HUES64 (cell line): ENCODE results near the gene OR8B4.

Experiments
- H3K27ac ChIP-seq: 2 replicates; pipeline ENCODE4 v1.7.0; 2013; ENCODE audit warnings: low read depth, low read length, inconsistent platforms
- H3K27me3 ChIP-seq: 2 replicates; pipeline ENCODE4 v1.6.1; 2013; ENCODE audit warnings: mild to moderate bottlenecking, low read length; ENCODE audit not compliant: insufficient read depth
- H3K36me3 ChIP-seq: 2 replicates; pipeline ENCODE4 v1.6.1; 2013; ENCODE audit warnings: mild to moderate bottlenecking, low read length; ENCODE audit not compliant: insufficient read depth
- H3K4me1 ChIP-seq: 2 replicates; pipeline ENCODE4 v1.6.1; 2013; ENCODE audit warnings: mild to moderate bottlenecking, low read length, moderate library complexity; ENCODE audit not compliant: insufficient read depth
- H3K4me3 ChIP-seq: 2 replicates; pipeline ENCODE4 v1.5.1; 2013; ENCODE audit warnings: mild to moderate bottlenecking, low read length, moderate library complexity
- H3K9ac ChIP-seq: 2 replicates; pipeline ENCODE4 v1.6.1; 2013; ENCODE audit warnings: mild to moderate bottlenecking, low read depth, low read length
- H3K9me3 ChIP-seq: 2 replicates; pipeline ENCODE4 v1.6.1; 2013; ENCODE audit warnings: low read depth, low read length; ENCODE audit not compliant: insufficient read depth
- WGBS: fragments of 150-250, 120-280 bp; methylation state at CpG from one replicate; pipeline ENCODE4 v1.1.7; 2013; ENCODE audit warnings: missing lambda C conversion rate; 5-methylcytosine and 5-hydroxymethylcytosine counted together

Gene OR8B4

GRCh38 chr11:124446916-124447315, 22.2 kb upstream of the OR8B4 start:
- no peak overlapping the region for H3K27ac ChIP-seq
- no peak overlapping the region for H3K9ac ChIP-seq
- H3K9me3 ChIP-seq: no peaks in the 10 kb centered on the region
- WGBS: 89% methylated on average over 1 of the region's 1 CpG
- H3K36me3 ChIP-seq: no peaks in the 10 kb centered on the region
- no peaks in the 10 kb centered on the region for H3K27me3 ChIP-seq
- H3K4me1 ChIP-seq: no peaks in the 10 kb centered on the region
- H3K4me3 ChIP-seq: no peak overlapping the region

- Histone ChIP-seq H3K36me3 (no peaks in the 10 kb centered on the region), H3K4me1 (no peaks in the 10 kb centered on the region), H3K27me3 (no peaks in the 10 kb centered on the region), H3K9ac (no peak within 1 kb of the TSS), H3K4me3 (no peak within 1 kb of the TSS), H3K9me3 (no peaks in the 10 kb centered on the region), H3K27ac (no peak within 1 kb of the TSS)
- WGBS: 95% methylated on average over 1 of the region's 1 CpG
Observed at GRCh38 chr11:124445646-124446150, 21.0 kb upstream of the OR8B4 start, which contains the start of gene OR8B8. Gene OR8B8, minus strand, starts transcription at chr11:124445696. Its CDS starts 4,611 bp downstream, at chr11:124441085.

- Histone ChIP-seq H3K4me3 (no peak overlapping the region), H3K9me3 (no peaks in the 10 kb centered on the region), H3K4me1 (no peaks in the 10 kb centered on the region), H3K27ac (no peak overlapping the region), H3K36me3 (no peaks in the 10 kb centered on the region), H3K9ac (no peak overlapping the region), H3K27me3 (no peaks in the 10 kb centered on the region)
- WGBS: 94% methylated on average over 2 of the region's 2 CpGs
Observed at GRCh38 chr11:124442847-124443246, 18.2 kb upstream of the OR8B4 start.

GRCh38 chr11:124442442-124442841, 17.8 kb upstream of the OR8B4 start:
- H3K36me3 ChIP-seq: no peaks in the 10 kb centered on the region
- 86% methylated on average over 6 of the region's 6 CpGs for WGBS
- no peak overlapping the region for H3K27ac ChIP-seq
- H3K9ac ChIP-seq: no peak overlapping the region
- no peaks in the 10 kb centered on the region for H3K9me3 ChIP-seq
- no peak overlapping the region for H3K4me3 ChIP-seq
- H3K4me1 ChIP-seq: no peaks in the 10 kb centered on the region
- H3K27me3 ChIP-seq: no peaks in the 10 kb centered on the region

GRCh38 chr11:124441519-124441918, 16.8 kb upstream of the OR8B4 start:
- no peak overlapping the region for H3K4me3 ChIP-seq
- no peak overlapping the region for H3K9ac ChIP-seq
- no peaks in the 10 kb centered on the region for H3K9me3 ChIP-seq
- H3K4me1 ChIP-seq: no peaks in the 10 kb centered on the region
- no peaks in the 10 kb centered on the region for H3K27me3 ChIP-seq
- no peaks in the 10 kb centered on the region for H3K36me3 ChIP-seq
- no peak overlapping the region for H3K27ac ChIP-seq
- 97% methylated on average over 7 of the region's 7 CpGs for WGBS

GRCh38 chr11:124441081-124441480, 16.4 kb upstream of the OR8B4 start:
- 89% methylated on average over 5 of the region's 5 CpGs for WGBS
- no peaks in the 10 kb centered on the region for H3K36me3 ChIP-seq
- no peaks in the 10 kb centered on the region for H3K27me3 ChIP-seq
- no peak overlapping the region for H3K9ac ChIP-seq
- no peak overlapping the region for H3K4me3 ChIP-seq
- no peaks in the 10 kb centered on the region for H3K9me3 ChIP-seq
- H3K4me1 ChIP-seq: no peaks in the 10 kb centered on the region
- no peak overlapping the region for H3K27ac ChIP-seq

- 94% methylated on average over 4 of the region's 4 CpGs for WGBS
- no peak overlapping the region for H3K27ac ChIP-seq
Observed at GRCh38 chr11:124440608-124441007, 15.9 kb upstream of the OR8B4 start.

GRCh38 chr11:124434699-124435098, 10.0 kb upstream of the OR8B4 start:
- Histone ChIP-seq H3K9me3 (peaks cover 3% of the 10 kb centered on the region; the same call in 1 of the 2 replicates), H3K27me3 (no peaks in the 10 kb centered on the region), H3K36me3 (no peaks in the 10 kb centered on the region), H3K4me1 (no peaks in the 10 kb centered on the region), H3K9ac (no peak overlapping the region), H3K27ac (no peak overlapping the region), H3K4me3 (no peak overlapping the region)
- WGBS: 90% methylated on average over 2 of the region's 2 CpGs

More at GRCh38 chr11:124440608-124441007, 15.9 kb upstream of the OR8B4 start:
- Histone ChIP-seq H3K9me3 (no peaks in the 10 kb centered on the region), H3K4me1 (no peaks in the 10 kb centered on the region), H3K36me3 (no peaks in the 10 kb centered on the region), H3K4me3 (no peak overlapping the region), H3K9ac (no peak overlapping the region), H3K27me3 (no peaks in the 10 kb centered on the region)

- no peak overlapping the region for H3K9ac ChIP-seq
- no peaks in the 10 kb centered on the region for H3K4me1 ChIP-seq
- no peaks in the 10 kb centered on the region for H3K27me3 ChIP-seq
- no peak overlapping the region for H3K4me3 ChIP-seq
- WGBS: 98% methylated on average over 1 of the region's 2 CpGs
- peaks cover 3% of the 10 kb centered on the region; the same call in 1 of the 2 replicates for H3K9me3 ChIP-seq
- H3K27ac ChIP-seq: no peak overlapping the region
- no peaks in the 10 kb centered on the region for H3K36me3 ChIP-seq
Observed at GRCh38 chr11:124429599-124429998, 4.9 kb upstream of the OR8B4 start.

GRCh38 chr11:124421043-124421442, 3.6 kb downstream of the OR8B4 start:
- WGBS: 95% methylated on average over 4 of the region's 4 CpGs
- Histone ChIP-seq H3K4me1 (no peaks in the 10 kb centered on the region; the same call in 1 of the 2 replicates), H3K4me3 (no peak overlapping the region), H3K9ac (no peak overlapping the region), H3K9me3 (no peaks in the 10 kb centered on the region), H3K27me3 (no peaks in the 10 kb centered on the region), H3K36me3 (no peaks in the 10 kb centered on the region), H3K27ac (no peak overlapping the region)

GRCh38 chr11:124415356-124415923, 9.2 kb downstream of the OR8B4 start:
- H3K4me1 ChIP-seq: no peaks in the 10 kb centered on the region; the same call in 1 of the 2 replicates
- 8% methylated on average over 3 of the region's 5 CpGs for WGBS
- H3K27ac ChIP-seq: no peak overlapping the region
- no peak overlapping the region for H3K4me3 ChIP-seq
- H3K9me3 ChIP-seq: no peaks in the 10 kb centered on the region
- H3K9ac ChIP-seq: no peak overlapping the region
- no peaks in the 10 kb centered on the region for H3K36me3 ChIP-seq
- no peaks in the 10 kb centered on the region for H3K27me3 ChIP-seq

GRCh38 chr11:124409906-124410305, 14.8 kb downstream of the OR8B4 start:
- no peak overlapping the region for H3K27ac ChIP-seq
- H3K4me3 ChIP-seq: no peak overlapping the region
- H3K27me3 ChIP-seq: no peaks in the 10 kb centered on the region
- WGBS: 90% methylated on average over 6 of the region's 7 CpGs
- no peaks in the 10 kb centered on the region for H3K36me3 ChIP-seq
- no peaks in the 10 kb centered on the region for H3K4me1 ChIP-seq
- H3K9me3 ChIP-seq: no peaks in the 10 kb centered on the region
- H3K9ac ChIP-seq: no peak overlapping the region
